Small intestine (tissue), 7 donors: Measurements from ENCODE around the gene SERTAD4. TPM values are rescaled to one million over a fixed set of nuclear protein-coding genes. Genes with fewer than 3 reads are reported as not detected.
A peak's percentile ranks its signal among the peaks of the same experiment; 100 is the strongest.

Experiments used
- DNase-seq, 2 donors: peaks; one replicate each; pipeline versions ENCODE4 v3.0.0 to v3.0.0-alpha.2; 2013
- FAIRE-seq: peaks from 2 replicates; lab custom pipeline; 2012; peaks lifted over from hg19 to GRCh38; lab: Jason Lieb, UNC
- H3K27ac ChIP-seq, 3 donors: one replicate each; pipeline ENCODE4 v1.5.1; 2013; ENCODE audit warnings: low read length in 2 of 3, mild to moderate bottlenecking in 2 of 3, control low read depth in 1 of 3, inconsistent platforms in 1 of 3, low read depth in 1 of 3, moderate library complexity in 1 of 3
- H3K27me3 ChIP-seq, 3 donors: one replicate each; pipeline ENCODE4 v1.6.1; 2013; ENCODE audit warnings: low read length in 3 of 3, inconsistent platforms in 1 of 3; ENCODE audit not compliant: control insufficient read depth in 3 of 3, insufficient read depth in 3 of 3
- H3K36me3 ChIP-seq, 3 donors: one replicate each; pipeline ENCODE4 v1.6.1; 2013; ENCODE audit warnings: low read length in 3 of 3, inconsistent platforms in 1 of 3, low read depth in 1 of 3, mild to moderate bottlenecking in 1 of 3, moderate library complexity in 1 of 3; ENCODE audit not compliant: control insufficient read depth in 3 of 3, insufficient read depth in 2 of 3
- H3K4me1 ChIP-seq, 3 donors: one replicate each; pipeline ENCODE4 v1.6.1; 2013; ENCODE audit warnings: low read length in 2 of 3, inconsistent platforms in 1 of 3, low read depth in 1 of 3, mild to moderate bottlenecking in 1 of 3, moderate library complexity in 1 of 3; ENCODE audit not compliant: control insufficient read depth in 3 of 3, insufficient read depth in 2 of 3
- H3K4me3 ChIP-seq, 3 donors: one replicate each; pipeline ENCODE4 v1.5.1; 2013; ENCODE audit warnings: low read length in 3 of 3, control low read depth in 1 of 3, inconsistent platforms in 1 of 3, low read depth in 1 of 3, mild to moderate bottlenecking in 1 of 3, moderate library complexity in 1 of 3
- H3K9me3 ChIP-seq, 2 donors: one replicate each; pipeline ENCODE4 v1.6.1; 2013; ENCODE audit warnings: low read depth in 1 of 2, low read length in 1 of 2; ENCODE audit not compliant: control insufficient read depth in 2 of 2, insufficient read depth in 1 of 2
- WGBS, 3 donors: extraction: QIAGEN DNeasy Blood & Tissue Kit; methylation state at CpG; one replicate each; pipeline ENCODE4 v1.1.7; 2013; 5-methylcytosine and 5-hydroxymethylcytosine counted together
- polyA plus RNA-seq, 4 donors: library from polyadenylated mRNA; stranded (reverse) in 3 of 4; unstranded in 1 of 4; fragments of 200-250 nt in 3 of 4; fragments of 120-200 nt in 1 of 4; gene quantifications; one replicate each; pipeline versions ENCODE4 v1.2.1 to v1.2.3, GENCODE V29; 2013
- donor health status: healthy with polysubstance abuse.
- donor health status: control.
- donor health status: control.
- donor health status: Bipolar disorder and iron deficiency.
- donor health status: healthy.

The SERTAD4 gene
- polyA plus RNA-seq, 4 donors, result 0.88 to 1.0 TPM; not detected in 2

GRCh38 chr1:210292231-210292871, 59.8 kb downstream of the SERTAD4 start:
- peaks cover 0 to 11% (median 3%) of the 10 kb centered on the region in 3 donors for H3K4me1 ChIP-seq
- 1 to 3% (median 2%) methylated on average over 42 to 56 of the region's 56 CpGs for WGBS, 3 donors
- H3K27me3 ChIP-seq, result peaks cover 0 to 27% (median 0%) of the 10 kb centered on the region in 3 donors
- FAIRE-seq, result no peak
- H3K36me3 ChIP-seq, result no peaks in the 10 kb centered on the region
- peak; percentile 55 to 58 for DNase-seq
- no peaks in the 10 kb centered on the region for H3K9me3 ChIP-seq
- peak overlapping the region in 2 of 3 donors; percentile 40 to 43 for H3K4me3 ChIP-seq
- peak overlapping the region in 2 of 3 donors; percentile 41 to 56 for H3K27ac ChIP-seq

GRCh38 chr1:210293171-210293607, 60.6 kb downstream of the SERTAD4 start:
- no peaks in the 10 kb centered on the region for H3K36me3 ChIP-seq
- H3K4me3 ChIP-seq, result no peak overlapping the region
- H3K27me3 ChIP-seq, result peaks cover 0 to 27% (median 0%) of the 10 kb centered on the region in 3 donors
- 50 to 86% (median 77%) methylated on average over 7 of the region's 7 CpGs for WGBS, 3 donors
- DNase-seq (peak in 1 of 2 donors; percentile 11), FAIRE-seq (no peak)
- peak overlapping the region in 2 of 3 donors; percentile 41 to 56 for H3K27ac ChIP-seq
- peaks cover 0 to 11% (median 3%) of the 10 kb centered on the region in 3 donors for H3K4me1 ChIP-seq
- no peaks in the 10 kb centered on the region for H3K9me3 ChIP-seq

- Histone ChIP-seq H3K4me1 (peaks cover 0 to 11% (median 3%) of the 10 kb centered on the region in 3 donors), H3K27ac (peak overlapping the region in 1 of 3 donors; percentile 13), H3K36me3 (no peaks in the 10 kb centered on the region), H3K27me3 (peaks cover 0 to 27% (median 0%) of the 10 kb centered on the region in 3 donors), H3K9me3 (no peaks in the 10 kb centered on the region), H3K4me3 (no peak overlapping the region)
- FAIRE-seq (no peak), DNase-seq (peak; percentile 6 to 37)
- WGBS, 3 donors, result 52 to 78% (median 74%) methylated on average over 10 of the region's 10 CpGs
Measured at GRCh38 chr1:210294999-210295745, 62.6 kb downstream of the SERTAD4 start.

Other genes with a start within 250 kb of the SERTAD4 start
- 1 to 10 TPM in 2 of 4 donors, under 1 TPM in 2; 0.27 to 4.0 (median 1.4) TPM for gene HHAT, start 96.1 kb downstream of the SERTAD4 start, polyA plus RNA-seq